Neuronal stem cell (in vitro differentiated cells): Measurements from ENCODE around the gene GLDN.

Experiments
- DNase-seq: peaks from one replicate; pipeline ENCODE4 v3.0.0-alpha.2; 2013; ENCODE audit warnings: low spot score
- H2AFZ ChIP-seq: one replicate; pipeline ENCODE4 v1.6.1; 2013; ENCODE audit warnings: mild to moderate bottlenecking, low read length, inconsistent platforms
- H2AK5ac ChIP-seq: 2 replicates; pipeline ENCODE4 v1.6.1; 2013; ENCODE audit warnings: low read depth, mild to moderate bottlenecking, inconsistent platforms, low read length, moderate library complexity, mixed read lengths
- H2BK120ac ChIP-seq: 2 replicates; pipeline ENCODE4 v1.6.1; 2013; ENCODE audit warnings: low read depth, mild to moderate bottlenecking, inconsistent platforms, low read length, moderate library complexity, mixed read lengths
- H2BK12ac ChIP-seq: one replicate; pipeline ENCODE4 v1.6.1; 2013; ENCODE audit warnings: low read length, inconsistent platforms
- H2BK15ac ChIP-seq: 2 replicates; pipeline ENCODE4 v1.6.1; 2013; ENCODE audit warnings: mild to moderate bottlenecking, low read length, inconsistent platforms, mixed read lengths
- H2BK5ac ChIP-seq: one replicate; pipeline ENCODE4 v1.6.1; 2013; ENCODE audit warnings: inconsistent platforms, mild to moderate bottlenecking, low read length, moderate library complexity
- H3K14ac ChIP-seq: one replicate; pipeline ENCODE4 v1.6.1; 2013; ENCODE audit warnings: low read length, inconsistent platforms
- H3K18ac ChIP-seq: 2 replicates; pipeline ENCODE4 v1.6.1; 2013; ENCODE audit warnings: low read length, inconsistent platforms
- H3K23ac ChIP-seq: 2 replicates; pipeline ENCODE4 v1.6.1; 2013; ENCODE audit warnings: low read depth, mild to moderate bottlenecking, mixed read lengths, low read length, inconsistent platforms; ENCODE audit not compliant: poor library complexity
- H3K27ac ChIP-seq: replicated peaks from 3 replicates; pipeline ENCODE4 v1.5.1; 2013; ENCODE audit warnings: low read length, inconsistent platforms
- H3K27me3 ChIP-seq, 3 experiments: 2 replicates each; pipeline ENCODE4 v1.6.1; 2013; ENCODE audit warnings: low read length in 3 of 3, mild to moderate bottlenecking in 2 of 3, inconsistent platforms in 1 of 3, low read depth in 1 of 3, mixed read lengths in 1 of 3, moderate library complexity in 1 of 3; ENCODE audit not compliant: control insufficient read depth in 3 of 3, insufficient read depth in 3 of 3
- H3K36me3 ChIP-seq, 2 donors: replicated peaks in 1 of 2; 2 replicates each; pipeline ENCODE4 v1.6.1; 2013; ENCODE audit warnings: low read length in 2 of 2; ENCODE audit not compliant: control insufficient read depth in 2 of 2, insufficient read depth in 2 of 2
- H3K4ac ChIP-seq: 2 replicates; pipeline ENCODE4 v1.6.1; 2013; ENCODE audit warnings: inconsistent platforms, mild to moderate bottlenecking, low read length, moderate library complexity
- H3K4me1 ChIP-seq, 2 donors: 1 replicate in 1 of 2; 2 replicates in 1 of 2; pipeline ENCODE4 v1.6.1; 2013; ENCODE audit warnings: low read length in 2 of 2, low read depth in 1 of 2; ENCODE audit not compliant: control insufficient read depth in 2 of 2, insufficient read depth in 1 of 2
- H3K4me2 ChIP-seq: one replicate; pipeline ENCODE4 v1.6.1; 2013; ENCODE audit warnings: mild to moderate bottlenecking, low read length, inconsistent platforms; ENCODE audit not compliant: insufficient read depth, poor library complexity, severe bottlenecking
- H3K4me3 ChIP-seq, 2 donors: 2 replicates each; pipeline ENCODE4 v1.5.1; 2013; ENCODE audit warnings: low read length in 2 of 2, mild to moderate bottlenecking in 2 of 2, inconsistent platforms in 1 of 2, moderate library complexity in 1 of 2
- H3K79me1 ChIP-seq: one replicate; pipeline ENCODE4 v1.6.1; 2013; ENCODE audit warnings: low read depth, mild to moderate bottlenecking, inconsistent platforms, low read length, moderate library complexity
- H3K9ac ChIP-seq: one replicate; pipeline ENCODE4 v1.6.1; 2013; ENCODE audit warnings: mild to moderate bottlenecking, low read depth, low read length, inconsistent platforms; ENCODE audit not compliant: poor library complexity
- H3K9me3 ChIP-seq, 2 donors: replicated peaks in 1 of 2; 2 replicates each; pipeline versions ENCODE3 to v1.6.1; 2013; ENCODE audit warnings: low read length in 2 of 2, mild to moderate bottlenecking in 2 of 2, inconsistent platforms in 1 of 2, low read depth in 1 of 2, mixed read lengths in 1 of 2, moderate library complexity in 1 of 2; ENCODE audit not compliant: control insufficient read depth in 2 of 2, insufficient read depth in 1 of 2
- H4K8ac ChIP-seq: one replicate; pipeline ENCODE4 v1.6.1; 2013; ENCODE audit warnings: low read depth, mild to moderate bottlenecking, inconsistent platforms, low read length, moderate library complexity
- H4K91ac ChIP-seq: one replicate; pipeline ENCODE4 v1.6.1; 2013; ENCODE audit warnings: low read length, low read depth, mild to moderate bottlenecking, inconsistent platforms; ENCODE audit not compliant: poor library complexity
- WGBS, 2 donors: extraction: QIAGEN DNeasy Blood & Tissue Kit; methylation state at CpG; one replicate each; pipeline ENCODE4 v1.1.7; 2013; ENCODE audit warnings: missing lambda C conversion rate in 2 of 2, mixed read lengths in 1 of 2; ENCODE audit not compliant: insufficient read length in 2 of 2, insufficient replicate concordance in 1 of 2; ENCODE audit errors: extremely low coverage in 2 of 2; 5-methylcytosine and 5-hydroxymethylcytosine counted together

The GLDN gene

GRCh38 chr15:51424780-51425179, 83.3 kb downstream of the GLDN start:
- Histone ChIP-seq H3K27ac (no peak overlapping the region), H2BK12ac (no peak overlapping the region), H2AFZ (no peak overlapping the region), H2BK120ac (no peak overlapping the region), H4K8ac (no peak overlapping the region), H3K4me2 (no peak overlapping the region), H3K4ac (no peak overlapping the region), H3K18ac (no peak overlapping the region), H4K91ac (no peak overlapping the region), H3K4me1 (no peaks in the 10 kb centered on the region), H3K4me3 (no peak overlapping the region), H3K23ac (no peak overlapping the region), H3K79me1 (no peaks in the 10 kb centered on the region), H3K14ac (no peak overlapping the region), H2BK5ac (no peak overlapping the region), H2AK5ac (no peak overlapping the region), H3K36me3 (no peaks in the 10 kb centered on the region), H2BK15ac (no peak overlapping the region), H3K9ac (no peak overlapping the region), H3K27me3 (no peaks in the 10 kb centered on the region), H3K9me3 (peaks cover 0 to 3% of the 10 kb centered on the region in 2 donors)
- no peak for DNase-seq
- WGBS, 2 donors, result no CpG with 5 or more reads among the region's 1 CpG

- H3K18ac ChIP-seq, result no peak overlapping the region
- no peak overlapping the region for H2BK15ac ChIP-seq
- no peak overlapping the region for H2AK5ac ChIP-seq
- H3K4me1 ChIP-seq, result no peaks in the 10 kb centered on the region
- no peak overlapping the region for H4K8ac ChIP-seq
- no peak overlapping the region for H3K27ac ChIP-seq
- no peak overlapping the region for H3K4me3 ChIP-seq
- no peak overlapping the region for H2BK5ac ChIP-seq
- no peak overlapping the region for H3K23ac ChIP-seq
- no peak overlapping the region for H2BK12ac ChIP-seq
- no CpG with 5 or more reads among the region's 1 CpG for whole genome bisulfite sequencing, 2 donors
- no peak overlapping the region for H2AFZ ChIP-seq
- no peak overlapping the region for H2BK120ac ChIP-seq
- DNase-seq, result no peak
- H3K4ac ChIP-seq, result no peak overlapping the region
- no peaks in the 10 kb centered on the region for H3K27me3 ChIP-seq
- H3K14ac ChIP-seq, result no peak overlapping the region
- H3K79me1 ChIP-seq, result no peaks in the 10 kb centered on the region
- peaks cover 0 to 3% of the 10 kb centered on the region in 2 donors for H3K9me3 ChIP-seq
- H4K91ac ChIP-seq, result no peak overlapping the region
- no peak overlapping the region for H3K4me2 ChIP-seq
- H3K36me3 ChIP-seq, result no peaks in the 10 kb centered on the region
- no peak overlapping the region for H3K9ac ChIP-seq
Observed at GRCh38 chr15:51425517-51426040, 84.1 kb downstream of the GLDN start.

- H3K23ac ChIP-seq, result no peak overlapping the region
- H2AK5ac ChIP-seq, result no peak overlapping the region
- no peak overlapping the region for H3K18ac ChIP-seq
- H3K27ac ChIP-seq, result no peak overlapping the region
- no peak overlapping the region for H2AFZ ChIP-seq
- no peak overlapping the region for H3K4me2 ChIP-seq
- H3K9ac ChIP-seq, result no peak overlapping the region
- H2BK12ac ChIP-seq, result no peak overlapping the region
- H3K4me3 ChIP-seq, result no peak overlapping the region
- no peak overlapping the region for H3K4ac ChIP-seq
- H2BK5ac ChIP-seq, result no peak overlapping the region
- no peaks in the 10 kb centered on the region for H3K27me3 ChIP-seq
- H3K9me3 ChIP-seq, result no peaks in the 10 kb centered on the region
- no peak for DNase-seq
- no peak overlapping the region for H4K8ac ChIP-seq
- H2BK120ac ChIP-seq, result no peak overlapping the region
- no CpG with 5 or more reads among the region's 2 CpGs for WGBS, 2 donors
- H3K4me1 ChIP-seq, result no peaks in the 10 kb centered on the region
- no peak overlapping the region for H4K91ac ChIP-seq
- H3K14ac ChIP-seq, result no peak overlapping the region
- H3K36me3 ChIP-seq, result peaks cover 0 to 1% of the 10 kb centered on the region in 2 donors
- no peak overlapping the region for H2BK15ac ChIP-seq
- no peaks in the 10 kb centered on the region for H3K79me1 ChIP-seq
Observed at GRCh38 chr15:51438526-51438925, 97.1 kb downstream of the GLDN start.

- Histone ChIP-seq H3K9ac (peak overlapping the region; percentile 16), H2BK12ac (no peak overlapping the region)
- no CpG with 5 or more reads among the region's 4 CpGs for WGBS, 2 donors
Observed at GRCh38 chr15:51443282-51443914, 101.9 kb downstream of the GLDN start.

More at GRCh38 chr15:51443282-51443914, 101.9 kb downstream of the GLDN start:
- Histone ChIP-seq H4K8ac (no peak overlapping the region), H3K36me3 (peaks cover 3 to 13% of the 10 kb centered on the region in 2 donors), H2BK5ac (peak overlapping the region; percentile 70), H3K18ac (peak overlapping the region; percentile 1), H3K27me3 (no peaks in the 10 kb centered on the region), H3K4me3 (no peak overlapping the region), H2AFZ (no peak overlapping the region), H2BK15ac (no peak overlapping the region), H3K9me3 (no peaks in the 10 kb centered on the region), H3K4me2 (no peak overlapping the region), H3K79me1 (no peaks in the 10 kb centered on the region), H3K27ac (no peak overlapping the region), H3K14ac (no peak overlapping the region), H2BK120ac (no peak overlapping the region), H3K4me1 (no peaks in the 10 kb centered on the region), H3K23ac (peak overlapping the region; percentile 48), H2AK5ac (peak overlapping the region; percentile 65), H4K91ac (no peak overlapping the region), H3K4ac (no peak overlapping the region)
- no peak for DNase-seq
